H9 (cell line): ENCODE data around the gene RBM34. TPM values are rescaled to one million over a fixed set of nuclear protein-coding genes. Genes with fewer than 3 reads are reported as not detected.

Experiments used
- DNase-seq: peaks from one replicate; pipeline ENCODE4 v3.0.0-alpha.2; 2017
- H2AFZ ChIP-seq: one replicate; pipeline ENCODE4 v1.6.1; 2013; ENCODE audit warnings: mild to moderate bottlenecking, low read length, control low read depth, moderate library complexity
- H2AK5ac ChIP-seq: 2 replicates; pipeline ENCODE4 v1.6.1; 2013; ENCODE audit warnings: low read length, control low read depth, mixed read lengths; ENCODE audit not compliant: insufficient read length
- H2BK120ac ChIP-seq: one replicate; pipeline ENCODE4 v1.6.1; 2013; ENCODE audit warnings: low read depth, mild to moderate bottlenecking, low read length, control low read depth, inconsistent platforms; ENCODE audit not compliant: poor library complexity, severe bottlenecking
- H2BK12ac ChIP-seq: 2 replicates; pipeline ENCODE4 v1.6.1; 2013; ENCODE audit warnings: low read length, control low read depth, mixed read lengths, low read depth; ENCODE audit not compliant: insufficient read length
- H2BK15ac ChIP-seq: 2 replicates; pipeline ENCODE4 v1.6.1; 2013; ENCODE audit warnings: low read depth, low read length, control low read depth
- H2BK20ac ChIP-seq: one replicate; pipeline ENCODE4 v1.6.1; 2013; ENCODE audit warnings: low read depth, mild to moderate bottlenecking, low read length, control low read depth, inconsistent platforms; ENCODE audit not compliant: poor library complexity, severe bottlenecking
- H2BK5ac ChIP-seq: 2 replicates; pipeline ENCODE4 v1.6.1; 2013; ENCODE audit warnings: low read length, control low read depth, mixed read lengths; ENCODE audit not compliant: insufficient read length
- H3K14ac ChIP-seq: 2 replicates; pipeline ENCODE4 v1.6.1; 2013; ENCODE audit warnings: low read length, control low read depth; ENCODE audit not compliant: insufficient read depth
- H3K18ac ChIP-seq: 2 replicates; pipeline ENCODE4 v1.6.1; 2013; ENCODE audit warnings: low read depth, mild to moderate bottlenecking, mixed read lengths, low read length, control low read depth; ENCODE audit not compliant: insufficient read length
- H3K23ac ChIP-seq: 2 replicates; pipeline ENCODE4 v1.6.1; 2013; ENCODE audit warnings: low read length, control low read depth, mixed read lengths, low read depth; ENCODE audit not compliant: insufficient read length
- H3K23me2 ChIP-seq: 2 replicates; pipeline ENCODE4 v1.6.1; 2013; ENCODE audit warnings: low read depth, mild to moderate bottlenecking, mixed read lengths, low read length, control low read depth; ENCODE audit not compliant: insufficient read length, poor library complexity, severe bottlenecking
- H3K27ac ChIP-seq: 2 replicates; pipeline ENCODE4 v1.5.1; 2013; ENCODE audit warnings: low read length, control low read depth, mixed read lengths, low read depth; ENCODE audit not compliant: insufficient read length
- H3K27me3 ChIP-seq: 2 replicates; pipeline ENCODE4 v1.6.1; 2013; ENCODE audit warnings: low read length, control low read depth, inconsistent platforms; ENCODE audit not compliant: insufficient read depth
- H3K4ac ChIP-seq: 2 replicates; pipeline ENCODE4 v1.6.1; 2013; ENCODE audit warnings: low read depth, mild to moderate bottlenecking, control low read depth, inconsistent platforms, low read length, moderate library complexity
- H3K4me1 ChIP-seq: 2 replicates; pipeline ENCODE4 v1.6.1; 2013; ENCODE audit warnings: low read length, control low read depth, inconsistent platforms; ENCODE audit not compliant: insufficient read depth
- H3K4me2 ChIP-seq: 2 replicates; pipeline ENCODE4 v1.6.1; 2013; ENCODE audit warnings: low read length, control low read depth, mixed read lengths; ENCODE audit not compliant: insufficient read length, insufficient read depth
- H3K56ac ChIP-seq: 2 replicates; pipeline ENCODE4 v1.6.1; 2013; ENCODE audit warnings: low read depth, mild to moderate bottlenecking, mixed read lengths, low read length, control low read depth; ENCODE audit not compliant: insufficient read length
- H3K79me1 ChIP-seq: 2 replicates; pipeline ENCODE4 v1.6.1; 2013; ENCODE audit warnings: low read depth, mild to moderate bottlenecking, moderate library complexity, low read length, control low read depth, inconsistent platforms; ENCODE audit not compliant: insufficient read depth, poor library complexity, severe bottlenecking
- H3K79me2 ChIP-seq: 2 replicates; pipeline ENCODE4 v1.6.1; 2013; ENCODE audit warnings: low read length, control low read depth, inconsistent platforms; ENCODE audit not compliant: insufficient read depth
- H3K9ac ChIP-seq: 2 replicates; pipeline ENCODE4 v1.6.1; 2013; ENCODE audit warnings: low read length, control low read depth, mixed read lengths; ENCODE audit not compliant: insufficient read length; ENCODE audit errors: extremely low read depth
- H3K9me3 ChIP-seq: one replicate; pipeline ENCODE4 v1.6.1; 2013; ENCODE audit warnings: low read depth, low read length, inconsistent platforms; ENCODE audit not compliant: control insufficient read depth
- H3T11ph ChIP-seq: one replicate; pipeline ENCODE4 v1.6.1; 2013; ENCODE audit warnings: mild to moderate bottlenecking, low read length, control low read depth, inconsistent platforms
- H4K20me1 ChIP-seq: one replicate; pipeline ENCODE4 v1.6.1; 2013; ENCODE audit not compliant: control insufficient read depth, insufficient read length, insufficient read depth
- H4K5ac ChIP-seq: 2 replicates; pipeline ENCODE4 v1.6.1; 2013; ENCODE audit warnings: low read depth, mild to moderate bottlenecking, mixed read lengths, low read length, control low read depth; ENCODE audit not compliant: insufficient read length
- H4K8ac ChIP-seq: replicated peaks from 2 replicates; pipeline ENCODE4 v1.6.1; 2013; ENCODE audit warnings: low read length, control low read depth, mixed read lengths, low read depth; ENCODE audit not compliant: insufficient read length
- H4K91ac ChIP-seq: 2 replicates; pipeline ENCODE4 v1.6.1; 2013; ENCODE audit warnings: low read depth, mild to moderate bottlenecking, moderate library complexity, mixed read lengths, low read length, control low read depth; ENCODE audit not compliant: insufficient read length
- H3K27ac Mint-ChIP-seq, 3 experiments: 2 replicates in 2 of 3; 3 replicates in 1 of 3; pipeline ENCODE4 v1.8.0; 2020 to 2021; ENCODE audit warnings: mixed read lengths in 3 of 3, mild to moderate bottlenecking in 1 of 3, moderate library complexity in 1 of 3
- H3K27me3 Mint-ChIP-seq: 2 replicates; pipeline ENCODE4 v1.8.0; 2021; ENCODE audit warnings: low read depth, mild to moderate bottlenecking, moderate library complexity, mixed read lengths
- H3K36me3 Mint-ChIP-seq, 3 experiments: 2 replicates in 2 of 3; 3 replicates in 1 of 3; pipeline ENCODE4 v1.8.0; 2020 to 2021; ENCODE audit warnings: low read depth in 3 of 3, mixed read lengths in 3 of 3; ENCODE audit not compliant: insufficient read depth in 1 of 3
- H3K4me1 Mint-ChIP-seq, 2 experiments: 2 replicates each; pipeline ENCODE4 v1.8.0; 2020; ENCODE audit warnings: mixed read lengths in 2 of 2
- H3K4me3 Mint-ChIP-seq, 2 experiments: 2 replicates in 1 of 2; 3 replicates in 1 of 2; pipeline ENCODE4 v1.8.0; 2020 to 2021; ENCODE audit warnings: mild to moderate bottlenecking in 2 of 2, mixed read lengths in 2 of 2, moderate library complexity in 1 of 2
- H3K9me3 Mint-ChIP-seq, 2 experiments: 2 replicates in 1 of 2; 3 replicates in 1 of 2; pipeline ENCODE4 v1.8.0; 2020; ENCODE audit warnings: mild to moderate bottlenecking in 2 of 2, mixed read lengths in 2 of 2, moderate library complexity in 1 of 2
- CTCF ChIP-seq: fragments of 200-600 bp; sonication (generic); conservative IDR thresholded peaks from 3 replicates; pipeline ENCODE4 v1.8.0; 2021; ENCODE audit warnings: antibody characterized with exemption, mild to moderate bottlenecking
- WGBS: extraction: QIAGEN DNeasy Blood & Tissue Kit; methylation state at CpG from one replicate; pipeline ENCODE4 v1.1.7; 2013; ENCODE audit warnings: missing lambda C conversion rate, low lambda C conversion rate, mixed read lengths; ENCODE audit not compliant: insufficient read length; ENCODE audit errors: extremely low coverage; 5-methylcytosine and 5-hydroxymethylcytosine counted together
- long read RNA-seq: library from polyadenylated mRNA; unstranded; transcript quantifications from one replicate; pipeline ENCODE4 v2.0.0, GENCODE V29; 2020
- total RNA-seq: library from RNA; stranded (reverse); gene quantifications from 2 replicates; pipeline ENCODE4 v1.2.1, GENCODE V29; 2021

Gene RBM34
- 121 and 136 TPM in 2 replicates for total RNA-seq
- long read RNA-seq, transcript RBM34-201 (11 exons, 2,054 nt), result major isoform, 219 of 294 reads
- long read RNA-seq, partial matches to known transcripts, result 30 of 294 reads
- long read RNA-seq, other reads (novel, unspliced or antisense), result 43 of 294 reads

GRCh38 chr1:235160957-235161684, at the start of gene RBM34:
Gene RBM34, minus strand, starts transcription at chr1:235161250. Its CDS starts 24 bp downstream, at chr1:235161226.
- Histone ChIP-seq H2AFZ (peak within 1 kb of the TSS; percentile 91), H3K4me2 (peak within 1 kb of the TSS; percentile 65), H2BK5ac (no peak within 1 kb of the TSS), H3K27ac (peak within 1 kb of the TSS; percentile 57), H2BK12ac (no peak within 1 kb of the TSS), H3K14ac (peak within 1 kb of the TSS; percentile 85), H2BK15ac (no peak within 1 kb of the TSS; the same call in 1 of the 2 replicates), H2BK120ac (no peak within 1 kb of the TSS), H3K4me1 (no peaks in the 10 kb centered on the region), H3K23ac (no peak within 1 kb of the TSS), H3T11ph (no peak within 1 kb of the TSS), H3K79me1 (no peaks in the 10 kb centered on the region), H2AK5ac (no peak within 1 kb of the TSS), H4K5ac (no peak within 1 kb of the TSS), H3K79me2 (no peaks in the 10 kb centered on the region; the same call in 1 of the 2 replicates), H4K20me1 (no peaks in the 10 kb centered on the region), H4K8ac (no peak within 1 kb of the TSS), H3K56ac (no peak within 1 kb of the TSS), H3K18ac (peak within 1 kb of the TSS; percentile 72), H3K27me3 (no peaks in the 10 kb centered on the region), H4K91ac (no peak within 1 kb of the TSS), H3K23me2 (peaks cover 8% of the 10 kb centered on the region), H3K9me3 (no peaks in the 10 kb centered on the region), H3K9ac (peak within 1 kb of the TSS; percentile 96), H2BK20ac (no peak within 1 kb of the TSS), H3K4ac (no peak within 1 kb of the TSS)
- H3K27ac Mint-ChIP-seq, result peak within 1 kb of the TSS; percentile 96 to 100 (median 99)
- H3K4me3 Mint-ChIP-seq, result peak within 1 kb of the TSS; percentile 99
- DNase-seq, result peak; percentile 93
- H3K4me1 Mint-ChIP-seq, result peaks cover 6 to 13% of the 10 kb centered on the region in 2 experiments
- WGBS, result no CpG with 5 or more reads among the region's 52 CpGs
- H3K27me3 Mint-ChIP-seq, result no peaks in the 10 kb centered on the region; the same call in none of the 2 replicates
- 0 out of 3 replicates have a peak, but pooled peaks have one; percentile 13 for TF ChIP-seq CTCF
- no peaks in the 10 kb centered on the region for H3K9me3 Mint-ChIP-seq
- H3K36me3 Mint-ChIP-seq, result peaks cover 6 to 16% (median 9%) of the 10 kb centered on the region in 3 experiments; a peak in 5 of 7 replicates
